Stimulated activated CD8-positive, alpha-beta memory T cell treated with anti-CD3 and anti-CD28 coated beads, Interleukin-7, amount 100 ng/mL, for 48 hours (primary cell): Measurements from ENCODE around the gene SF3A2.

Experiments
- DNase-seq, 2 donors: peaks; one replicate each; pipeline ENCODE4 v3.0.0-alpha.2; 2020; ENCODE audit warnings: low read depth in 1 of 2; ENCODE audit errors: extremely low read depth in 1 of 2

SF3A2 gene

GRCh38 chr19:2288818-2289713, 52.4 kb downstream of the SF3A2 start:
- no peak for DNase-seq

DNA sequence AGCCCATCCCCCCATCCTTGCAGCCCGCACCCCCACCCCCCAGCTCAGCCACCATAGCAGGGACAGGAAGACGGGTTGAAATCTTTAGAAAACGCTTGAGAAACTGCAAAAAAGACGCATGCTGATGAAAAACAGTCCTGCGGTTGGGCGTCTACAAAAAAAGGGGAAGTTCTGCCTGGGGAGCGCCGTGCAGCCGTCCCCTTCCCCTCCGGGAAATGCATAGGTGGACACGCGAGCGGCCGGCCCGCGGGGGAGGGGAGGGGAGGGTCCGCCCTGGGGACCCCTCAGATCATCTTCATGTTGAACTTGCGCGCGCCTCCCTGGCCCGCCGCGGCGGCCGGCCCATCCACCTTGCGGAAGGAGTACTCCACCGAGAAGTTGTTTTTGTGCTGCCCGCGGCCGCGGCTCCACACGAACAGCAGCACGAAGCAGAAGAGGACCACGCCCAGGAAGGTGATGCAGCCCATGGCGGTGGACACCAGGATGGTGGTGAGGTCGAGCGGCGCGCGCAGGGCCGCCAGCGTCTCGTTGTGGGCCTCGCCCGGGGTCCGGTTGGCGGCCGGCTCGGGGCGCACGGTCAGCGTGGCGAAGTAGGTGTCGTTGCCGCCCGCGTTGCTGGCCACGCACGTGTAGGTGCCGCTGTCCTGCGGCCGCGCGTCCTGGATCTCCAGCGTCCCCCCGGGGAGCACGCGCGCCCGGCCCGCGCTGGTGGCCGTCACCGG, 53.3 kb downstream of the SF3A2 start:
- DNase-seq: no peak

- DNase-seq: no peak
Measured at GRCh38 chr19:2290441-2291184, 54.0 kb downstream of the SF3A2 start.

- DNase-seq: no peak
Measured at GRCh38 chr19:2291185-2291751, 54.6 kb downstream of the SF3A2 start.

GRCh38 chr19:2294687-2295335, 58.2 kb downstream of the SF3A2 start:
- no peak for DNase-seq

DNA sequence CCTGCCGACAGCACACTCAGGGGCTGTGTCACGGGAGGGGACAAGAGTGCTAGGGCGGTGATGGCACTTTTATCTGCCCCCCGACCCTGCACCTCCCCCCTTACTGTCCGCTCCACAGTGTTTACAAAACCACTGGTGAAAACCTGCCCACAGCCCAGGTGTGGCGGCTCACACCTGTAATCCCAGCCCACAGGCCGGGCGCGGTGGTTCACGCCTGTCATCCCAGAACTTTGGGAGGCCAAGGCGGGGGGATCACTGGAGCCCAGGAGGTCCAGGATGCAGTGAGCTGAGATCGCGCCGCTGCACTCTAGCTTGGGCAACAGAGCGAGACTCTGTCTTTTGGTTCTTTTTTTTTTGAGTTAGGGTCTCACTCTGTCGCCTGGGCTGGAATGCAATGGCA, 59.5 kb downstream of the SF3A2 start:
- no peak for DNase-seq
